Activated T-cell treated with anti-CD3 and anti-CD28 coated beads, Interleukin-2, amount 50 U/mL, for 24 hours (primary cell): ENCODE data around the gene DDT.
A peak's percentile ranks its signal among the peaks of the same experiment; 100 is the strongest.
"Not testable (repeated sequence)": the region's sequence is repeated elsewhere in the genome, so short reads cannot be mapped to it uniquely, and the experiment has no call there.

Experiments used
- DNase-seq: peaks from one replicate; pipeline ENCODE4 v3.0.0-alpha.2; 2020
- H3K27ac Mint-ChIP-seq: 2 replicates; pipeline ENCODE4 v1.8.0; 2020; ENCODE audit warnings: mild to moderate bottlenecking, mixed read lengths
- H3K27me3 Mint-ChIP-seq: 2 replicates; pipeline ENCODE4 v1.8.0; 2020; ENCODE audit warnings: mixed read lengths
- H3K36me3 Mint-ChIP-seq: 2 replicates; pipeline ENCODE4 v1.8.0; 2020; ENCODE audit warnings: low read depth, mixed read lengths
- H3K4me1 Mint-ChIP-seq: 2 replicates; pipeline ENCODE4 v1.8.0; 2020; ENCODE audit warnings: low read depth, mixed read lengths
- H3K4me3 Mint-ChIP-seq: 2 replicates; pipeline ENCODE4 v1.8.0; 2020; ENCODE audit warnings: mild to moderate bottlenecking, moderate library complexity, mixed read lengths
- H3K9me3 Mint-ChIP-seq: 2 replicates; pipeline ENCODE4 v1.8.0; 2020; ENCODE audit warnings: mixed read lengths

The DDT gene

GRCh38 chr22:23974345-23974744, at the start of gene DDT:
TSS of gene DDT (minus strand) at chr22:23974441. CDS start at chr22:23974414, 27 bp downstream.
- peaks cover 19% of the 10 kb centered on the region for H3K4me1 Mint-ChIP-seq
- DNase-seq, H3K9me3 Mint-ChIP-seq, H3K27me3 Mint-ChIP-seq, H3K4me3 Mint-ChIP-seq, H3K27ac Mint-ChIP-seq: not testable (repeated sequence)
- H3K36me3 Mint-ChIP-seq: peaks cover 27% of the 10 kb centered on the region

- no peak for DNase-seq
- H3K27ac Mint-ChIP-seq: peak overlapping the region; percentile 86
- H3K27me3 Mint-ChIP-seq: no peaks in the 10 kb centered on the region
- peaks cover 59% of the 10 kb centered on the region for H3K36me3 Mint-ChIP-seq
- peaks cover 3% of the 10 kb centered on the region for H3K9me3 Mint-ChIP-seq
- H3K4me3 Mint-ChIP-seq: peak overlapping the region; percentile 18
- H3K4me1 Mint-ChIP-seq: peaks cover 62% of the 10 kb centered on the region
Observed at GRCh38 chr22:24023204-24023789, 49.1 kb upstream of the DDT start.

- Mint-ChIP-seq H3K9me3 (peaks cover 3% of the 10 kb centered on the region), H3K4me3 (no peak overlapping the region), H3K36me3 (peaks cover 66% of the 10 kb centered on the region), H3K27me3 (no peaks in the 10 kb centered on the region), H3K4me1 (peaks cover 56% of the 10 kb centered on the region), H3K27ac (no peak overlapping the region)
- DNase-seq: no peak
Observed at GRCh38 chr22:24021304-24021703, 47.1 kb upstream of the DDT start.

- H3K27ac Mint-ChIP-seq: no peak overlapping the region
- peaks cover 2% of the 10 kb centered on the region for H3K9me3 Mint-ChIP-seq
- DNase-seq: no peak
- peaks cover 54% of the 10 kb centered on the region for H3K36me3 Mint-ChIP-seq
- no peaks in the 10 kb centered on the region for H3K27me3 Mint-ChIP-seq
- H3K4me3 Mint-ChIP-seq: no peak overlapping the region
- peaks cover 35% of the 10 kb centered on the region for H3K4me1 Mint-ChIP-seq
Observed at GRCh38 chr22:24016156-24016555, 41.9 kb upstream of the DDT start.

- DNase-seq: no peak
- Mint-ChIP-seq H3K36me3 (peaks cover 31% of the 10 kb centered on the region), H3K4me1 (peaks cover 28% of the 10 kb centered on the region), H3K9me3 (peaks cover 2% of the 10 kb centered on the region), H3K27me3 (no peaks in the 10 kb centered on the region), H3K4me3 (peak overlapping the region; percentile 93), H3K27ac (peak overlapping the region; percentile 97)
Observed at GRCh38 chr22:24011735-24012068, 37.5 kb upstream of the DDT start.

GRCh38 chr22:24010018-24010391, 35.8 kb upstream of the DDT start:
- H3K36me3 Mint-ChIP-seq: peaks cover 20% of the 10 kb centered on the region
- H3K9me3 Mint-ChIP-seq: no peaks in the 10 kb centered on the region
- H3K27me3 Mint-ChIP-seq: no peaks in the 10 kb centered on the region
- H3K27ac Mint-ChIP-seq: peak overlapping the region; percentile 77
- DNase-seq: no peak
- H3K4me1 Mint-ChIP-seq: peaks cover 26% of the 10 kb centered on the region
- H3K4me3 Mint-ChIP-seq: peak overlapping the region; percentile 58

GRCh38 chr22:24009227-24010017, 35.2 kb upstream of the DDT start:
- Mint-ChIP-seq H3K4me3 (no peak overlapping the region), H3K27me3 (no peaks in the 10 kb centered on the region), H3K4me1 (peaks cover 23% of the 10 kb centered on the region), H3K9me3 (no peaks in the 10 kb centered on the region), H3K27ac (no peak overlapping the region), H3K36me3 (peaks cover 18% of the 10 kb centered on the region)
- DNase-seq: no peak

GRCh38 chr22:24008381-24009226, 34.4 kb upstream of the DDT start:
- no peak overlapping the region for H3K27ac Mint-ChIP-seq
- H3K4me3 Mint-ChIP-seq: no peak overlapping the region
- H3K9me3 Mint-ChIP-seq: no peaks in the 10 kb centered on the region
- DNase-seq: no peak
- H3K36me3 Mint-ChIP-seq: peaks cover 13% of the 10 kb centered on the region
- no peaks in the 10 kb centered on the region for H3K27me3 Mint-ChIP-seq
- peaks cover 17% of the 10 kb centered on the region for H3K4me1 Mint-ChIP-seq

GRCh38 chr22:24008022-24008283, 33.7 kb upstream of the DDT start:
- Mint-ChIP-seq H3K9me3 (no peaks in the 10 kb centered on the region), H3K4me3 (no peak overlapping the region), H3K36me3 (peaks cover 10% of the 10 kb centered on the region), H3K4me1 (peaks cover 12% of the 10 kb centered on the region), H3K27ac (no peak overlapping the region), H3K27me3 (no peaks in the 10 kb centered on the region)
- no peak for DNase-seq

GRCh38 chr22:24007253-24008021, 33.2 kb upstream of the DDT start:
- Mint-ChIP-seq H3K27ac (no peak overlapping the region), H3K27me3 (no peaks in the 10 kb centered on the region), H3K4me3 (no peak overlapping the region), H3K36me3 (peaks cover 9% of the 10 kb centered on the region), H3K9me3 (no peaks in the 10 kb centered on the region), H3K4me1 (peaks cover 10% of the 10 kb centered on the region)
- no peak for DNase-seq

GRCh38 chr22:24006914-24007214, 32.6 kb upstream of the DDT start:
- Mint-ChIP-seq H3K4me3 (no peak overlapping the region), H3K36me3 (peaks cover 8% of the 10 kb centered on the region), H3K4me1 (peaks cover 7% of the 10 kb centered on the region), H3K27ac (no peak overlapping the region), H3K9me3 (no peaks in the 10 kb centered on the region), H3K27me3 (no peaks in the 10 kb centered on the region)
- no peak for DNase-seq

- H3K4me3 Mint-ChIP-seq: no peak overlapping the region
Observed at GRCh38 chr22:24006207-24006913, 32.1 kb upstream of the DDT start.

GRCh38 chr22:24005201-24005600, 31.0 kb upstream of the DDT start, which contains the start of gene GSTT4:
TSS of gene GSTT4 (minus strand) at chr22:24005453. CDS start at chr22:24005356, 97 bp downstream.
- no peaks in the 10 kb centered on the region for H3K9me3 Mint-ChIP-seq
- H3K36me3 Mint-ChIP-seq: no peaks in the 10 kb centered on the region
- no peak for DNase-seq
- peaks cover 2% of the 10 kb centered on the region for H3K4me1 Mint-ChIP-seq
- H3K4me3 Mint-ChIP-seq: no peak within 1 kb of the TSS
- no peaks in the 10 kb centered on the region for H3K27me3 Mint-ChIP-seq
- no peak within 1 kb of the TSS for H3K27ac Mint-ChIP-seq

More at GRCh38 chr22:24006207-24006913, 32.1 kb upstream of the DDT start:
- H3K4me1 Mint-ChIP-seq: peaks cover 7% of the 10 kb centered on the region
- H3K27ac Mint-ChIP-seq: no peak overlapping the region
- H3K9me3 Mint-ChIP-seq: no peaks in the 10 kb centered on the region
- no peaks in the 10 kb centered on the region for H3K27me3 Mint-ChIP-seq
- DNase-seq: no peak
- H3K36me3 Mint-ChIP-seq: peaks cover 3% of the 10 kb centered on the region

- Mint-ChIP-seq H3K36me3 (no peaks in the 10 kb centered on the region), H3K27ac (no peak overlapping the region), H3K4me3 (no peak overlapping the region), H3K27me3 (no peaks in the 10 kb centered on the region), H3K9me3 (no peaks in the 10 kb centered on the region), H3K4me1 (no peaks in the 10 kb centered on the region)
- DNase-seq: no peak
Observed at GRCh38 chr22:24003887-24004286, 29.6 kb upstream of the DDT start.
